Uterus (tissue), 2 donors: ENCODE data around the gene MOCOS.

Experiments used
- POLR2A ChIP-seq, 2 donors: fragments of 450-650 bp; IDR thresholded peaks; one replicate each; pipeline ENCODE4 v1.6.1; 2016; ENCODE audit warnings: antibody characterized with exemption in 2 of 2, mild to moderate bottlenecking in 1 of 2, moderate library complexity in 1 of 2
- TF ChIP-seq, protein P1 (sequence below), 4 experiments: fragments of 200-600 bp in 2 of 4; fragments of 450-650 bp in 2 of 4; sonication (generic) in 2 of 4; IDR thresholded peaks; one replicate each; pipeline ENCODE4 v1.5.1; 2016 to 2019; ENCODE audit warnings: antibody characterized with exemption in 4 of 4, mild to moderate bottlenecking in 2 of 4, moderate library complexity in 1 of 4

DNA sequence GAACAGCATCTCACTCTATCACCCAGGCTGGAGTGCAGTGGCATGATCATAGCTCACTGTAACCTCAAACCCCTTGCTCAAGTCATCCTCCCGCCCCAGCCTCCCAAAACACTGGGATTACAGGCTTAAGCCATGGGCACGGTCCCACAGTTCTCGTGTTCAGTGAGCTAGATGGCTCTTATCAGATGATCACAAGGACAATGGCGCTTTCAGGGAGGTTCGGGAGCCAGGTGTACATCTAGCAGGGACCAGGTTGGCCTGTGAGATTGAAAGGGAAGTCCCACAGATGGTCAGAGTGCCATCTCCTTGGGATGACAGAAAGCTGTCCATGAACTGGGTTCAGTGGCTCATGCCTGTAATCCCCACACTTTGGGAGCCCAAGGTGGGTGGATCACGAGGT is 96.2 kb downstream of the MOCOS start:
- TF ChIP-seq, protein P1, sequence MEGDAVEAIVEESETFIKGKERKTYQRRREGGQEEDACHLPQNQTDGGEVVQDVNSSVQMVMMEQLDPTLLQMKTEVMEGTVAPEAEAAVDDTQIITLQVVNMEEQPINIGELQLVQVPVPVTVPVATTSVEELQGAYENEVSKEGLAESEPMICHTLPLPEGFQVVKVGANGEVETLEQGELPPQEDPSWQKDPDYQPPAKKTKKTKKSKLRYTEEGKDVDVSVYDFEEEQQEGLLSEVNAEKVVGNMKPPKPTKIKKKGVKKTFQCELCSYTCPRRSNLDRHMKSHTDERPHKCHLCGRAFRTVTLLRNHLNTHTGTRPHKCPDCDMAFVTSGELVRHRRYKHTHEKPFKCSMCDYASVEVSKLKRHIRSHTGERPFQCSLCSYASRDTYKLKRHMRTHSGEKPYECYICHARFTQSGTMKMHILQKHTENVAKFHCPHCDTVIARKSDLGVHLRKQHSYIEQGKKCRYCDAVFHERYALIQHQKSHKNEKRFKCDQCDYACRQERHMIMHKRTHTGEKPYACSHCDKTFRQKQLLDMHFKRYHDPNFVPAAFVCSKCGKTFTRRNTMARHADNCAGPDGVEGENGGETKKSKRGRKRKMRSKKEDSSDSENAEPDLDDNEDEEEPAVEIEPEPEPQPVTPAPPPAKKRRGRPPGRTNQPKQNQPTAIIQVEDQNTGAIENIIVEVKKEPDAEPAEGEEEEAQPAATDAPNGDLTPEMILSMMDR (IDR thresholded peaks at IDR 0.05), result no peak
- no peak for TF ChIP-seq POLR2A (IDR thresholded peaks at IDR 0.05)
